HG03108 (cell line): ENCODE data around the gene KLHL36.
A peak's percentile ranks its signal among the peaks of the same experiment; 100 is the strongest.
"Not testable (repeated sequence)": the region's sequence is repeated elsewhere in the genome, so short reads cannot be mapped to it uniquely, and the experiment has no call there.

Experiments used
- ATAC-seq: cut with Tn5 transposase; IDR thresholded peaks from one replicate; pipeline ENCODE4 v1.9.1; 2021; ENCODE audit warnings: moderate library complexity; ENCODE audit not compliant: unreplicated experiment

The KLHL36 gene

GRCh38 chr16:84667600-84668309 is 19.4 kb downstream of the KLHL36 start:
- no peak for ATAC-seq

- no peak for ATAC-seq
Measured at GRCh38 chr16:84670063-84670462, 21.8 kb downstream of the KLHL36 start.

GRCh38 chr16:84672276-84673202 is 24.2 kb downstream of the KLHL36 start:
- ATAC-seq, result no peak

- ATAC-seq, result no peak
Measured at GRCh38 chr16:84673203-84673535, 24.9 kb downstream of the KLHL36 start.

- no peak for ATAC-seq
Measured at GRCh38 chr16:84673561-84673960, 25.2 kb downstream of the KLHL36 start.

GRCh38 chr16:84675423-84675822 is 27.1 kb downstream of the KLHL36 start:
- ATAC-seq, result no peak

GRCh38 chr16:84675884-84676283 is 27.6 kb downstream of the KLHL36 start:
- ATAC-seq, result no peak

GRCh38 chr16:84677017-84677803 is 28.9 kb downstream of the KLHL36 start:
- no peak for ATAC-seq

- ATAC-seq, result no peak
Measured at GRCh38 chr16:84677849-84678248, 29.5 kb downstream of the KLHL36 start.

GRCh38 chr16:84678541-84678940 is 30.2 kb downstream of the KLHL36 start:
- ATAC-seq, result no peak

- no peak for ATAC-seq
Measured at GRCh38 chr16:84680165-84680842, 32.0 kb downstream of the KLHL36 start.

- no peak for ATAC-seq
Measured at GRCh38 chr16:84680843-84681629, 32.7 kb downstream of the KLHL36 start.

GRCh38 chr16:84683691-84684591 is 35.6 kb downstream of the KLHL36 start:
- ATAC-seq, result no peak

- ATAC-seq, result no peak
Measured at GRCh38 chr16:84684592-84684965, 36.3 kb downstream of the KLHL36 start.

GRCh38 chr16:84685210-84685609 is 36.9 kb downstream of the KLHL36 start:
- no peak for ATAC-seq

GRCh38 chr16:84686707-84687298 is 38.5 kb downstream of the KLHL36 start:
- ATAC-seq, result no peak

- peak; percentile 84 for ATAC-seq
Measured at GRCh38 chr16:84687715-84688114, 39.4 kb downstream of the KLHL36 start.

GRCh38 chr16:84688163-84688562 is 39.9 kb downstream of the KLHL36 start:
- ATAC-seq, result not testable (repeated sequence)

GRCh38 chr16:84689111-84689510 is 40.8 kb downstream of the KLHL36 start:
- no peak for ATAC-seq
